ENCODE results near the gene PRDM16.

- TF ChIP-seq POLR2AphosphoS5 (IDR thresholded peaks at IDR 0.05): no peak
- TF ChIP-seq TAF1 (IDR thresholded peaks at IDR 0.05; ENCODE audit: low read depth): no peak
- no peak for TF ChIP-seq REST (IDR thresholded peaks at IDR 0.05; ENCODE audit: borderline replicate concordance)
Measured at GRCh38 chr1:3403388-3404231, 334.6 kb downstream of the PRDM16 start.

Data from neural cell (in vitro differentiated cells).